Left lung (tissue), 10 donors: ENCODE data around the gene SLC6A12. TPM values are rescaled to one million over a fixed set of nuclear protein-coding genes. Genes with fewer than 3 reads are reported as not detected.

ENCODE experiments used
- ATAC-seq: fragments of 200-7000 bp; cut with Tn5 transposase; one replicate; pipeline ENCODE4 v1.9.1; 2020; ENCODE audit warnings: moderate library complexity
- DNase-seq, 4 donors: peaks; one replicate each; pipeline ENCODE4 v3.0.0-alpha.2; 2013 to 2020
- H3K27ac ChIP-seq, 2 donors: fragments of 200-600 bp; sonication (generic) in 1 of 2; one replicate each; pipeline versions ENCODE4 v1.5.0 to v1.8.0; 2020 to 2021
- H3K27me3 ChIP-seq, 2 donors: fragments of 200-600 bp; sonication (generic) in 1 of 2; one replicate each; pipeline versions ENCODE4 v1.5.0 to v1.8.0; 2020 to 2021
- H3K36me3 ChIP-seq, 2 donors: fragments of 200-600 bp; sonication (generic) in 1 of 2; one replicate each; pipeline versions ENCODE4 v1.5.0 to v1.8.0; 2020 to 2021
- H3K4me1 ChIP-seq, 2 donors: fragments of 200-600 bp; one replicate each; pipeline ENCODE4 v1.8.0; 2021
- H3K4me3 ChIP-seq, 2 donors: fragments of 200-600 bp; sonication (generic) in 1 of 2; one replicate each; pipeline versions ENCODE4 v1.5.0 to v1.8.0; 2020 to 2021; ENCODE audit warnings: mild to moderate bottlenecking in 1 of 2
- H3K9me3 ChIP-seq, 2 donors: fragments of 200-600 bp; sonication (generic) in 1 of 2; one replicate each; pipeline versions ENCODE4 v1.5.0 to v1.8.0; 2020 to 2021
- intact Hi-C, 2 donors: fragments of 100-400 bp; cut with DNase I; formaldehyde crosslinking; loops; one replicate each; pipeline versions ENCODE4 v1.11.2 to v1.14.2; 2022
- polyA plus RNA-seq, 6 donors: library from polyadenylated mRNA; unstranded; fragments of 120-200 nt; gene quantifications; one replicate each; pipeline ENCODE4 v1.2.1, GENCODE V29; 2013; ENCODE audit not compliant: insufficient read length in 6 of 6
- total RNA-seq, 2 donors: library from RNA; stranded (reverse); fragmentation: NEBNext Ultra II Directional; extraction: Animal tissue kit (Norgen Biotek cat#: 25700); gene quantifications; one replicate each; pipeline ENCODE4 v1.2.1, GENCODE V29; 2021
- TF ChIP-seq, protein P1 (sequence below), 2 donors: fragments of 200-600 bp; sonication (generic) in 1 of 2; IDR thresholded peaks; one replicate each; pipeline versions ENCODE4 v1.5.0 to v1.8.0; 2021; ENCODE audit warnings: antibody characterized with exemption in 2 of 2
- donor health status: DM: no; HTN: yes; CAD: no.
- donor health status: DM: no; HTN: no; CAD: no.

Gene SLC6A12
- total and polyA plus RNA-seq, 8 donors = 0.52 to 4.7 (median 0.92) TPM

DNA sequence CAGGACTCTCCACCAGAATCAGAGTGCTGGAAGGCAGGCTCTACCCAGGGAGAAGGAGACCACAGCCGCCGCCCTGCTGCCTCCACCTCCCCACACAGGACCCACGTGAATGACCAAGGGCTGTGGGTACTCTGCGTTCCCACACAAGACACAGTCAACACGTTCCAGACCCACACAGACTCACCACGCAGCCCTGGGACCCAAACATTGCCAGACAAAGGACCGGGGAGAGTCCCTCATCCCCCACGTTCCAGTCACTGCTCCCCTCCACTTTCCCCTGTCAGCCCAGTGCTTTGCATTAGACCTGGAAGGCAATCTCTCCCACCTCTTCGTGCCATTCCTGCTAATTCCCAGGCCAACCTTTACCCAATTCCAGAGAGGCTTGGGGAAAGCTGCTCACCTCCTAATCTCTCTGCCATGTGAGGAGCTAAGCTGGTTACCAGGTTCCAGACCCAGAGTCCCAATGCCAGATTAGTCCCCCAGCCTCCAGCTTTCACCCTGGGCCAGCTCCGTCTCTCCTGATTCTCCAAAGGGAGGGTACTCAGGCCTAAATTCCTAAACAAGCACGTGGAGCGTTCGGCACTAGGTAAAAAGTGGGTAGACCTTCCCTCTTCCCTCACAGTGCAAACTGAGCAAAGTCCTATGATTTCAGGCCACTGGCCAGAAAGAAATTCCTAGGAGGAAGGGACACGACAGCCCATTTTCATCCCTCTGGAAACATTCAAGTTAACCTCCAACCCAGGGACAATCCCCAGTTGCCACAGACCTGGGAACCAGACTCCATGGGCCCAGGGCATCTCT lies 43.8 kb upstream of the SLC6A12 start:
- Histone ChIP-seq H3K9me3 (no peaks in the 10 kb centered on the region), H3K4me3 (no peak overlapping the region), H3K27ac (no peak overlapping the region), H3K4me1 (no peaks in the 10 kb centered on the region), H3K36me3 (no peaks in the 10 kb centered on the region), H3K27me3 (peaks cover 0 to 69% of the 10 kb centered on the region in 2 donors)
- DNase-seq (no peak), ATAC-seq (no peak)
- TF ChIP-seq, protein P1, sequence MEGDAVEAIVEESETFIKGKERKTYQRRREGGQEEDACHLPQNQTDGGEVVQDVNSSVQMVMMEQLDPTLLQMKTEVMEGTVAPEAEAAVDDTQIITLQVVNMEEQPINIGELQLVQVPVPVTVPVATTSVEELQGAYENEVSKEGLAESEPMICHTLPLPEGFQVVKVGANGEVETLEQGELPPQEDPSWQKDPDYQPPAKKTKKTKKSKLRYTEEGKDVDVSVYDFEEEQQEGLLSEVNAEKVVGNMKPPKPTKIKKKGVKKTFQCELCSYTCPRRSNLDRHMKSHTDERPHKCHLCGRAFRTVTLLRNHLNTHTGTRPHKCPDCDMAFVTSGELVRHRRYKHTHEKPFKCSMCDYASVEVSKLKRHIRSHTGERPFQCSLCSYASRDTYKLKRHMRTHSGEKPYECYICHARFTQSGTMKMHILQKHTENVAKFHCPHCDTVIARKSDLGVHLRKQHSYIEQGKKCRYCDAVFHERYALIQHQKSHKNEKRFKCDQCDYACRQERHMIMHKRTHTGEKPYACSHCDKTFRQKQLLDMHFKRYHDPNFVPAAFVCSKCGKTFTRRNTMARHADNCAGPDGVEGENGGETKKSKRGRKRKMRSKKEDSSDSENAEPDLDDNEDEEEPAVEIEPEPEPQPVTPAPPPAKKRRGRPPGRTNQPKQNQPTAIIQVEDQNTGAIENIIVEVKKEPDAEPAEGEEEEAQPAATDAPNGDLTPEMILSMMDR (IDR thresholded peaks at IDR 0.05) = no peak
- intact Hi-C loops = no loop called here

DNA sequence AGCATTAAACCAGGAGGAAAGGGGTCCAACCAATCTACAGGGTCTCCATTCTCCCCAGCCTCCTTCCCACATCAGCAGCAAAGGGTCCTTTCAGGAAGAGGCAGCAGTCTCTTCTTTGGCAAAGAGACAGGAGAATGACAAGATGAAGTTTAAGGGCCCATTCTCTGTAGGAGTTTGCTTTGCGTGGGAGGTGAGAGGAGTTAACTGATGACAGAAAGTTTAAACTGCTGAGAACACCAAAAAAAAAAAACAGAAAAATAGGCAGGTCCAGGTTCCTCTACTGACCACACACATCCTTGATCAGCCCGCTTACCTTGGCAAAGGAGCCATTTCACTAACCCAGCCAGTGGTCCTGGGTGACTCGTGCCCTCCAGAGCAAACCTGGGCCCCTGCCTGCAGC lies 43.0 kb upstream of the SLC6A12 start:
- H3K9me3 ChIP-seq = no peaks in the 10 kb centered on the region
- H3K27me3 ChIP-seq = peaks cover 0 to 62% of the 10 kb centered on the region in 2 donors
- no peaks in the 10 kb centered on the region for H3K4me1 ChIP-seq
- TF ChIP-seq, protein P1 (IDR thresholded peaks at IDR 0.05) = no peak
- no peak overlapping the region for H3K4me3 ChIP-seq
- ATAC-seq (no peak), DNase-seq (no peak)
- intact Hi-C loops = no loop called here
- no peak overlapping the region for H3K27ac ChIP-seq
- no peaks in the 10 kb centered on the region for H3K36me3 ChIP-seq

DNA sequence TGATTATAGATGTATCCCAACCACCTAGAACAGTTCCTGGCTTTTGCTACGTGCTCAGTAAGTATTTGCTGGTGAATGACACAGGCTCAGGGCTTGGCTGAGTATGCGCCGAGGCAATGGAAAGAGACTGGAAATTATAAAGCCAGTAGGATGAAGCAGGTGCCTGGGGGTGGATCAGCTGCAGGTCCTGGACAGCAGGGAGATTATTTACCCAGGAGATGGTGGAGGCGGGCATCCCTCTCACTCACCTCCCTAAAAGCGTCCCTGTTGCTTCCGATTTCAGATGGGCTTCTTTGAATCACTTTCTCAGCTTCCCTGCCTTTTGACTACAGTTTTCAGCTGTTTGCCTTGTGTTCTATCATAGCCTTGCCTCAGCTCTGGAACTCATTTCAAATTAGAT lies 42.3 kb upstream of the SLC6A12 start:
- DNase-seq (no peak), ATAC-seq (no peak)
- Histone ChIP-seq H3K36me3 (no peaks in the 10 kb centered on the region), H3K27ac (no peak overlapping the region), H3K27me3 (peaks cover 0 to 55% of the 10 kb centered on the region in 2 donors), H3K4me1 (no peaks in the 10 kb centered on the region), H3K9me3 (no peaks in the 10 kb centered on the region), H3K4me3 (no peak overlapping the region)
- intact Hi-C loops = no loop called here
- TF ChIP-seq, protein P1 (IDR thresholded peaks at IDR 0.05) = no peak

DNA sequence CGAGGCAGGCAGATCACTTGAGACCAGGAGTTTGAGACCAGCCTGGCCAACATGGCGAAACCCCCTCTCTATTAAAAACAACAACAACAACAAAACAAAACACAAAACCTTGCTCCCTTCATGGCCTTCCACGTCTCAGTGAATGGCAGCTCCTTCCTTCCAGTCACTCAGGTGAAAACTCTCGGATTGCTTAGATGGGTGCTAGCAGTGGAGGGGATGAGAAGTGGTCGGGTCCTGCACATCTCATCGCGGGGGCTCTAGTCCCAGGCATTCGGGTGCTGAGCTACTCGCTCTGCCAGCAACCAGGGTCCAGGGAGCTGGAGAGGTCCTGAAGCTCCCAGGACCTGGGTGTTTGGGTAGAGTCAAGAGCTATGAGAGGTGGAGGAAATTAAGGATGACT lies 41.0 kb upstream of the SLC6A12 start:
- no peak for ATAC-seq
- DNase-seq = no peak
- Histone ChIP-seq H3K4me1 (no peaks in the 10 kb centered on the region), H3K27ac (no peak overlapping the region), H3K36me3 (no peaks in the 10 kb centered on the region), H3K4me3 (no peak overlapping the region), H3K9me3 (no peaks in the 10 kb centered on the region), H3K27me3 (peaks cover 0 to 43% of the 10 kb centered on the region in 2 donors)
- TF ChIP-seq, protein P1 (IDR thresholded peaks at IDR 0.05) = no peak
- intact Hi-C loops = no loop called here

DNA sequence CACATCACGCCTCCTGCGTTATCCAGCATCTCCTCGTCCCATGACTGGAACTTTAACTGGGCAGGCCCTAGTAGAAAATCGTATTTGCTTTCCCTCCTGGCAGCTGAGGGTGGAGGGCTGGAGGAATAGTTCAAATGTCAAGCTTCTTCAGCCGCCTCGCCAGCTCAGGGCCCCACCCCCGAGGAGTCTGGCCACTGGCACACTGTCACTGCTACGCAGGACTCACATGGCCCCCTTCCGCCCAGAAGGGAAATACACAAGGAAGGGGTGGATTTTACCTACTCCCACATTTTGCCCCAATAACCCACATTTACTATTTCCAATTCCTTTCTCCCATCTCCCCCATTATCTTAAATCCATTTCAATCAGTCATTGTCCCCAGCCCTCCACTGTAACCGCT lies 40.1 kb upstream of the SLC6A12 start:
- no peak for ATAC-seq
- intact Hi-C loops = no loop called here
- no peaks in the 10 kb centered on the region for H3K9me3 ChIP-seq

More for the DNA sequence above, 40.1 kb upstream of the SLC6A12 start:
- Histone ChIP-seq H3K27me3 (peaks cover 0 to 36% of the 10 kb centered on the region in 2 donors), H3K4me1 (no peaks in the 10 kb centered on the region), H3K4me3 (no peak overlapping the region), H3K36me3 (no peaks in the 10 kb centered on the region), H3K27ac (no peak overlapping the region)
- no peak for DNase-seq
- TF ChIP-seq, protein P1 (IDR thresholded peaks at IDR 0.05) = no peak
